GM21576 (cell line): ENCODE measurements around the gene ZNF674.
"Not testable (repeated sequence)": the region's sequence is repeated elsewhere in the genome, so short reads cannot be mapped to it uniquely, and the experiment has no call there.

ENCODE experiments used
- ATAC-seq: cut with Tn5 transposase; IDR thresholded peaks from one replicate; pipeline ENCODE4 v1.9.1; 2021; ENCODE audit warnings: mild to moderate bottlenecking, moderate library complexity; ENCODE audit not compliant: unreplicated experiment

Gene ZNF674

GRCh38 chrX:46478634-46479033, 66.6 kb downstream of the ZNF674 start:
- not testable (repeated sequence) for ATAC-seq

- no peak for ATAC-seq
These were observed 67.8 kb downstream of the ZNF674 start for GRCh38 chrX:46477435-46477834.

GRCh38 chrX:46465203-46465602, 80.0 kb downstream of the ZNF674 start:
- ATAC-seq, result no peak

- no peak for ATAC-seq
These were observed 81.5 kb downstream of the ZNF674 start for GRCh38 chrX:46463682-46464081.

- ATAC-seq, result peak; percentile 94
These were observed 83.5 kb downstream of the ZNF674 start for GRCh38 chrX:46461660-46462191.

- ATAC-seq, result not testable (repeated sequence)
These were observed 84.2 kb downstream of the ZNF674 start for GRCh38 chrX:46460801-46461659.

GRCh38 chrX:46459603-46460002, 85.6 kb downstream of the ZNF674 start:
- ATAC-seq, result no peak

GRCh38 chrX:46456125-46456922, 88.9 kb downstream of the ZNF674 start:
- no peak for ATAC-seq
